ENCODE measurements around the gene GPATCH3.

GPATCH3 gene

GRCh38 chr1:26900815-26901511 lies 696 bp upstream of the GPATCH3 start:
- TF ChIP-seq CTCF (IDR thresholded peaks at IDR 0.05; ENCODE audit: low read depth, low read length, missing control alignments): no peak
- no peak for DNase-seq (ENCODE audit: extremely low read depth, low read depth)
- peak overlapping the region; percentile 73 for H3K4me3 ChIP-seq (replicated peaks; ENCODE audit: low read depth, low read length)

GRCh38 chr1:26897351-26897750 lies 2.9 kb downstream of the GPATCH3 start:
- H3K4me3 ChIP-seq (replicated peaks; ENCODE audit: low read depth, low read length): no peak overlapping the region
- DNase-seq (ENCODE audit: extremely low read depth, low read depth): no peak
- TF ChIP-seq CTCF (IDR thresholded peaks at IDR 0.05; ENCODE audit: low read depth, low read length, missing control alignments): no peak

GRCh38 chr1:26894263-26894662 lies 6.0 kb downstream of the GPATCH3 start:
- H3K4me3 ChIP-seq (replicated peaks; ENCODE audit: low read depth, low read length): no peak overlapping the region
- no peak for TF ChIP-seq CTCF (IDR thresholded peaks at IDR 0.05; ENCODE audit: low read depth, low read length, missing control alignments)
- no peak for DNase-seq (ENCODE audit: extremely low read depth, low read depth)

- TF ChIP-seq CTCF (IDR thresholded peaks at IDR 0.05; ENCODE audit: low read depth, low read length, missing control alignments): no peak
- H3K4me3 ChIP-seq (replicated peaks; ENCODE audit: low read depth, low read length): peak overlapping the region; percentile 95
- no peak for DNase-seq (ENCODE audit: extremely low read depth, low read depth)
These were observed 9.8 kb downstream of the GPATCH3 start for GRCh38 chr1:26890467-26890796.

GRCh38 chr1:26889551-26890466 lies 10.5 kb downstream of the GPATCH3 start, which contains the start of gene GPN2:
Gene GPN2, minus strand, starts transcription at chr1:26890283. Its CDS starts 187 bp downstream, at chr1:26890096.
- peak within 1 kb of the TSS; percentile 95 for H3K4me3 ChIP-seq (replicated peaks; ENCODE audit: low read depth, low read length)
- peak; percentile 38 for DNase-seq (ENCODE audit: extremely low read depth, low read depth)
- no peak for TF ChIP-seq CTCF (IDR thresholded peaks at IDR 0.05; ENCODE audit: low read depth, low read length, missing control alignments)

GRCh38 chr1:26888231-26888630 lies 12.0 kb downstream of the GPATCH3 start:
- no peak for DNase-seq (ENCODE audit: extremely low read depth, low read depth)
- no peak overlapping the region for H3K4me3 ChIP-seq (replicated peaks; ENCODE audit: low read depth, low read length)
- TF ChIP-seq CTCF (IDR thresholded peaks at IDR 0.05; ENCODE audit: low read depth, low read length, missing control alignments): no peak
